OCI-LY7 (cell line): ENCODE data around the gene SCT. TPM values are rescaled to one million over a fixed set of nuclear protein-coding genes. Genes with fewer than 3 reads are reported as not detected.
A peak's percentile ranks its signal among the peaks of the same experiment; 100 is the strongest.

Experiments used
- BruUV-seq: library from RNA; stranded (reverse); fragments of 400-500 nt; replicated peaks from 2 replicates; lab custom pipeline; 2021; lab: Mats Ljungman, UMichigan
- CTCF ChIA-PET: fragments of 300-600 bp; sonication (Branson Sonifier 250); formaldehyde crosslinking; loops from one replicate; lab custom pipeline; 2022; ENCODE audit warnings: antibody characterized with exemption; ENCODE audit not compliant: unreplicated experiment; lab: Charles Lee
- POLR2A ChIA-PET: fragments of 300-600 bp; sonication (Branson Sonifier 250); formaldehyde crosslinking; loops from one replicate; lab custom pipeline; 2022; ENCODE audit warnings: antibody characterized with exemption; lab: Charles Lee
- DNase-seq: peaks from one replicate; pipeline ENCODE4 v3.0.0-alpha.2; 2015; ENCODE audit warnings: low spot score
- H2AFZ ChIP-seq: fragments of 200-600 bp; sonication (generic), shearing (Covaris generic); 2 replicates; pipeline ENCODE4 v1.6.1; 2014; ENCODE audit warnings: mild to moderate bottlenecking, antibody characterized with exemption, low read length, moderate library complexity
- H3K27ac ChIP-seq: fragments of 200-600 bp; sonication (generic); 2 replicates; pipeline ENCODE4 v1.5.1; 2014; ENCODE audit warnings: mixed run types, low read depth, mild to moderate bottlenecking, moderate library complexity, low read length, inconsistent platforms; ENCODE audit not compliant: poor library complexity, severe bottlenecking
- H3K36me3 ChIP-seq: fragments of 200-600 bp; sonication (generic); 2 replicates; pipeline ENCODE4 v1.6.1; 2014; ENCODE audit warnings: mild to moderate bottlenecking, antibody characterized with exemption, low read length, moderate library complexity, mixed read lengths; ENCODE audit not compliant: insufficient read depth
- H3K4me1 ChIP-seq: fragments of 200-600 bp; sonication (generic); 2 replicates; pipeline ENCODE4 v1.5.1; 2014; ENCODE audit warnings: mild to moderate bottlenecking, low read length; ENCODE audit not compliant: insufficient read depth, poor library complexity, severe bottlenecking
- H3K4me2 ChIP-seq: fragments of 200-600 bp; sonication (generic); 2 replicates; pipeline ENCODE4 v1.6.1; 2014; ENCODE audit warnings: mild to moderate bottlenecking, low read length
- H3K4me3 ChIP-seq: fragments of 200-600 bp; sonication (generic); 2 replicates; pipeline ENCODE4 v1.5.1; 2014; ENCODE audit warnings: mild to moderate bottlenecking, low read depth, low read length; ENCODE audit not compliant: poor library complexity, severe bottlenecking
- H3K79me2 ChIP-seq: fragments of 200-600 bp; sonication (generic); 2 replicates; pipeline ENCODE4 v1.6.1; 2016; ENCODE audit warnings: low read depth, mild to moderate bottlenecking, low read length, moderate library complexity, mixed read lengths; ENCODE audit not compliant: insufficient read depth
- H3K9me2 ChIP-seq: fragments of 200-600 bp; sonication (generic); 2 replicates; pipeline ENCODE4 v1.6.1; 2016; ENCODE audit warnings: mild to moderate bottlenecking, low read length, mixed read lengths; ENCODE audit not compliant: insufficient read depth
- H3K9me3 ChIP-seq: fragments of 200-600 bp; sonication (generic); 2 replicates; pipeline ENCODE4 v1.6.1; 2014; ENCODE audit warnings: mild to moderate bottlenecking, mixed run types, low read length, mixed read lengths
- H4K20me1 ChIP-seq: fragments of 200-600 bp; sonication (generic); 2 replicates; pipeline ENCODE4 v1.6.1; 2014; ENCODE audit warnings: mild to moderate bottlenecking, antibody characterized with exemption, low read length, moderate library complexity, mixed read lengths; ENCODE audit not compliant: insufficient read depth
- EZH2phosphoT487 ChIP-seq: fragments of 200-600 bp; sonication (generic); IDR thresholded peaks from 2 replicates; pipeline ENCODE4 v1.6.1; 2018; ENCODE audit warnings: low read depth, borderline replicate concordance, mild to moderate bottlenecking, mixed run types, antibody characterized with exemption, low read length, moderate library complexity, mixed read lengths
- intact Hi-C: fragments of 100-400 bp; cut with micrococcal nuclease; formaldehyde crosslinking; loops from one replicate; pipeline ENCODE4 v1.10.0; 2022; ENCODE audit not compliant: unreplicated experiment
- total RNA-seq, 2 experiments: library from RNA; depleted of rRNA in 1 of 2; stranded (reverse); fragments of >200 nt in 1 of 2; shearing (Covaris generic) in 1 of 2; gene quantifications; 2 replicates each; pipeline ENCODE4 v1.2.3, GENCODE V29; 2014 to 2022
- TF ChIP-seq, protein P1 (sequence below): fragments of 200-600 bp; sonication (generic); conservative IDR thresholded peaks from 2 replicates; pipeline ENCODE4 v1.5.1; 2014; ENCODE audit warnings: mild to moderate bottlenecking, antibody characterized with exemption, low read length, moderate library complexity, mixed read lengths

The SCT gene
- total RNA-seq, 2 experiments from 2014 or later = not detected

DNA sequence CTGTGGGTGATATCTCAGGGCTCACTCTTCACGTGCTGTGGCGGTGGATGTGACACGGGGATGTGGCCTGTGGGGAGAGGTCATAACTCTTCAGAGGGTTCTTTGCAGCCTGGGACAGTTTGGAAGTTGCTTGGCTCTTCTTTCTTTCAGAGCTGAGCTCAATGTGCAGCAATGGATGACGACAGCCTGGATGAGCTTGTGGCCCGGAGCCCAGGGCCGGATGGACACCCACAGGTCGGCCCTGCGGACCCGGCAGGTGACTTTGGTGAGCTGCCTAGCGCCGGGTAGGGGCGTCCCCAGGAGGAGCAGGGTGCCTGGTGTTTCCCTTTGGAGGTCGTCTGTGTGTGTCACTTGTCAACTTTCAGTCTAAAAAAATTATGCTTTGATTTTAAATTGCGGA lies 45.6 kb downstream of the SCT start:
- Histone ChIP-seq H3K36me3 (peaks cover 56% of the 10 kb centered on the region), H3K27ac (no peak overlapping the region), H2AFZ (no peak overlapping the region), H3K4me2 (no peak overlapping the region), H3K9me3 (no peaks in the 10 kb centered on the region), H3K4me1 (peaks cover 25% of the 10 kb centered on the region), H3K9me2 (no peaks in the 10 kb centered on the region), H4K20me1 (peaks cover 29% of the 10 kb centered on the region), H3K79me2 (peaks cover 56% of the 10 kb centered on the region), H3K4me3 (no peak overlapping the region)
- no peak for DNase-seq
- ChIA-PET CTCF (no interaction called here), POLR2A (interaction anchor here (1.3 kb wide), 1 partner anchor 16 kb away, joined by 3 read pairs; no protein-coding TSS in a partner anchor)
- BruUV-seq = no TSS peak
- intact Hi-C loops = no loop called here
- TF ChIP-seq, protein P1, sequence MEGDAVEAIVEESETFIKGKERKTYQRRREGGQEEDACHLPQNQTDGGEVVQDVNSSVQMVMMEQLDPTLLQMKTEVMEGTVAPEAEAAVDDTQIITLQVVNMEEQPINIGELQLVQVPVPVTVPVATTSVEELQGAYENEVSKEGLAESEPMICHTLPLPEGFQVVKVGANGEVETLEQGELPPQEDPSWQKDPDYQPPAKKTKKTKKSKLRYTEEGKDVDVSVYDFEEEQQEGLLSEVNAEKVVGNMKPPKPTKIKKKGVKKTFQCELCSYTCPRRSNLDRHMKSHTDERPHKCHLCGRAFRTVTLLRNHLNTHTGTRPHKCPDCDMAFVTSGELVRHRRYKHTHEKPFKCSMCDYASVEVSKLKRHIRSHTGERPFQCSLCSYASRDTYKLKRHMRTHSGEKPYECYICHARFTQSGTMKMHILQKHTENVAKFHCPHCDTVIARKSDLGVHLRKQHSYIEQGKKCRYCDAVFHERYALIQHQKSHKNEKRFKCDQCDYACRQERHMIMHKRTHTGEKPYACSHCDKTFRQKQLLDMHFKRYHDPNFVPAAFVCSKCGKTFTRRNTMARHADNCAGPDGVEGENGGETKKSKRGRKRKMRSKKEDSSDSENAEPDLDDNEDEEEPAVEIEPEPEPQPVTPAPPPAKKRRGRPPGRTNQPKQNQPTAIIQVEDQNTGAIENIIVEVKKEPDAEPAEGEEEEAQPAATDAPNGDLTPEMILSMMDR = no peak
- TF ChIP-seq EZH2phosphoT487 = no peak

DNA sequence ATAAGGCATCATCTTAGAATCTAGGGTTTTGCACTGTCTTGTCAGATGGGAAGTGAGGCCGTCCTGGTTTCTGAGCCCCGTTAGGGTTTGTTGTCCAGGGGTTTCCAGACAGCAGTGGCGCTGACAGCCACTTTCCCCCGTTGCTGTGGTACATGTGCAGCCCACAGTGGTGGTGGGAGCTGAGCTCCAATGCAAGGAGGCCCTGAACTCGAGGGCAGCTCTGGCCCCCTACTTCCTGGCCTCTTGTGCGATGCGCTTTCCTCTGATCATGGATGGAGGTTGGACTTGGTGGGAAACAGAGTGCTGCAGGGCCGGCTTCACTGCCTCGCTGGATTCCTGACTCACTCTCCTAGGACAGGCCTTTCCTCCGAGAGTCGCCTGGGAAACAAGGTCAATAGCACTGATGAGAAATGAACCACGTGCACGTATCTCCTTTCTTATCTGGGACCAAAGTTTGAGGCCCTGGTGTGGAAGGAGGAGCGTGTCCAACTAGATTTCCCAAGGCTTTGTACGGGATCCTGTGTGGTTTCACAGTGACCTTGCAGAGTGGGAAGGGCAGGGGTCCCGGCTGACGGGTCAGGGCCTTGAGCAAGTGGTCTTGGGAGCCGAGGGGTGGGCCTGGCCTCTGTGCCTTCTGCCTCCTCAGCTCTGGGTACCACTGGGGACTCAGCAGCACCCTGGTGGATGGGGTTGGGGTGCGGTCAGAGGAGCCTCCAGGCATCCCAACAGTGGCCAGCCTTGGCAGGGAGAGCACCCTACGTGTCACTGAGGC lies 47.0 kb downstream of the SCT start:
- no TSS peak for BruUV-seq
- Histone ChIP-seq H3K9me2 (no peaks in the 10 kb centered on the region), H3K4me3 (no peak overlapping the region), H3K79me2 (peaks cover 56% of the 10 kb centered on the region), H3K36me3 (peaks cover 50% of the 10 kb centered on the region), H3K9me3 (no peaks in the 10 kb centered on the region), H3K27ac (no peak overlapping the region), H2AFZ (no peak overlapping the region), H3K4me1 (peaks cover 32% of the 10 kb centered on the region), H4K20me1 (peaks cover 29% of the 10 kb centered on the region), H3K4me2 (peak overlapping the region; percentile 95; the same call in 1 of the 2 replicates)
- intact Hi-C loops = loop anchor here (1.0 to 5.0 kb wide), 3 partner anchors 19 to 227 kb away; partner anchors contain the start of genes IRF7, PIDD1 and RPLP2
- ChIA-PET CTCF (no interaction called here), POLR2A (no interaction called here)
- TF ChIP-seq, protein P1 = no peak
- no peak for TF ChIP-seq EZH2phosphoT487
- DNase-seq = no peak
